ENCODE results near the gene PSMC5. TPM values are rescaled to one million over a fixed set of nuclear protein-coding genes. Genes with fewer than 3 reads are reported as not detected.
"Not testable (repeated sequence)": the region's sequence is repeated elsewhere in the genome, so short reads cannot be mapped to it uniquely, and the experiment has no call there.

Gene PSMC5
- total RNA-seq, 1 donor from 2014 or later, result 204 TPM

DNA sequence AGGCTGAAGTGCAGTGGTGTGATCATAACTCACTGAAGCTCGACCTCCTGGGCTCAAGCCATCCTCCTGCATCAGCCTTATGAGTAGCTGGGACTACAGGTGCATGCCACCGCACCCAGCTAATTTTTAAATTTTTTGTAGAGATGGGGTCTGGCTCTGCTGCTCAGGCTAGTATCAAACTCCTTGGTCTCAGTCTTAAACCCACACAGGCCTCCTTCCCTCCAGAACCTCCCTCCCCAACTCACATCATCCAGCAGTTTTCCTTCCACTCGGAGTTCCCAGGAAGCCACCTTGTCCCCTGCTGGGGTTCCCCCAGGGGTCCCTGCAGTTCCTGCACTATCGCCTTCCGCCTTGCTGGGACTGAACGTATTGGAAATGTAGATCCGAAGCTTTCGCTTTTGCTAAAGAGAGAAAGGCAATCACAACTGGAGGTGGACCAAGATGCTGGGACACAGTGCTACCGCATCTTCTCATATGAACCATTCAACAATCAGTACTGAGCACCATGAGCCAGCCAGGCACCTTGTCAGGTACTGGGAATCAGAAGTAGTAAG is 8.0 kb downstream of the PSMC5 start:
- H3K36me3 Mint-ChIP-seq (ENCODE audit: low read depth), result peaks cover 71% of the 10 kb centered on the region

DNA sequence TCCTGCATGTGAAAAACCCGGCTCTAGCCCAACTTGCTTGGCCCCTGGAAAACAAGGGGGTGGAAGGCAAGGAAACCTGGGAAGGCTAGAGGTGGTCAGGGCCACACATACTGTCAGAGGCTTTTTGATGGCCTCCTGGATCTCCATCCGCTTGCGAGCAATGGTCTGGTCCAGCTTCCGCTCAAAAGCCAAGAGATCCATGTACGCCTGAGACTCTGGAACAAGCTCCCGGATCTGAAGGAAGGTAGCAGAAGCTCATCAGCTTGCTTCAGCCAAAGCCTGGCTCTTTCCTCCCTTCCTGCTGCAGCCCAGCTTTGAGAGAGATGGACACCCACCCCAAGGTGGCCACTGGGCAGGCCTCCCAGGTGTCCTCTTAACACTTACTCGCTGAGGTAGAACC is 9.6 kb downstream of the PSMC5 start:
- Mint-ChIP-seq H3K36me3 (ENCODE audit: low read depth) (peaks cover 67% of the 10 kb centered on the region), H3K27ac (no peak overlapping the region), H3K4me1 (ENCODE audit: low read depth) (peaks cover 32% of the 10 kb centered on the region), H3K4me3 (ENCODE audit: low read depth) (no peak overlapping the region), H3K9me3 (no peaks in the 10 kb centered on the region), H3K27me3 (ENCODE audit: low read depth) (no peaks in the 10 kb centered on the region)
- intact Hi-C loops (cut with micrococcal nuclease), result no loop called here
- DNase-seq (ENCODE audit: low spot score), result no peak

More for the DNA sequence above, 8.0 kb downstream of the PSMC5 start:
- DNase-seq (ENCODE audit: low spot score), result no peak
- H3K27me3 Mint-ChIP-seq (ENCODE audit: low read depth), result no peaks in the 10 kb centered on the region
- intact Hi-C loops (cut with micrococcal nuclease), result no loop called here
- peaks cover 34% of the 10 kb centered on the region for H3K4me1 Mint-ChIP-seq (ENCODE audit: low read depth)
- no peaks in the 10 kb centered on the region for H3K9me3 Mint-ChIP-seq
- H3K27ac Mint-ChIP-seq, result peak overlapping the region; percentile 42
- H3K4me3 Mint-ChIP-seq (ENCODE audit: low read depth), result no peak overlapping the region

DNA sequence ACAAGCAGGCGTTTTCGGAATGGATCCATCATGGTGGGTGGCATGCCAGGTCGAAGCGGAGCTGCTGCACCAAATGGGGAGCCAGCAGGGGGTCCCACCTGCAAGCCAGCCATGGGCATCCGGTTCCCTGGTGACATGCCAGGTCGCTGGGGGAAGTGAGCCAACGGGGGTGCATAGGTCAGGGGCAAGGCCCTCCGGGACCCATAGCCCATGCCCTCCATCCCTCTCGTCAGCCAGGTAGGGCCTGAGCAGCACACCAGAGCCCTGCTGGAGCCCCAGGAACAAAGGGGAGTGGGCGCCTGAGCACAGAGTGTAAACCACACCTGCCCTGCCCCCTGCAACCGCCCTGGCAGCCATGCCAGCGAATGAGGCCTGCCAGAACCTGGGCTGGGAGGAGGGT is 10.2 kb downstream of the PSMC5 start:
- no peak for DNase-seq (ENCODE audit: low spot score)
- Mint-ChIP-seq H3K36me3 (ENCODE audit: low read depth) (peaks cover 63% of the 10 kb centered on the region), H3K27ac (no peak overlapping the region), H3K4me1 (ENCODE audit: low read depth) (peaks cover 28% of the 10 kb centered on the region), H3K9me3 (no peaks in the 10 kb centered on the region), H3K4me3 (ENCODE audit: low read depth) (no peak overlapping the region), H3K27me3 (ENCODE audit: low read depth) (no peaks in the 10 kb centered on the region)
- intact Hi-C loops (cut with micrococcal nuclease), result no loop called here

DNA sequence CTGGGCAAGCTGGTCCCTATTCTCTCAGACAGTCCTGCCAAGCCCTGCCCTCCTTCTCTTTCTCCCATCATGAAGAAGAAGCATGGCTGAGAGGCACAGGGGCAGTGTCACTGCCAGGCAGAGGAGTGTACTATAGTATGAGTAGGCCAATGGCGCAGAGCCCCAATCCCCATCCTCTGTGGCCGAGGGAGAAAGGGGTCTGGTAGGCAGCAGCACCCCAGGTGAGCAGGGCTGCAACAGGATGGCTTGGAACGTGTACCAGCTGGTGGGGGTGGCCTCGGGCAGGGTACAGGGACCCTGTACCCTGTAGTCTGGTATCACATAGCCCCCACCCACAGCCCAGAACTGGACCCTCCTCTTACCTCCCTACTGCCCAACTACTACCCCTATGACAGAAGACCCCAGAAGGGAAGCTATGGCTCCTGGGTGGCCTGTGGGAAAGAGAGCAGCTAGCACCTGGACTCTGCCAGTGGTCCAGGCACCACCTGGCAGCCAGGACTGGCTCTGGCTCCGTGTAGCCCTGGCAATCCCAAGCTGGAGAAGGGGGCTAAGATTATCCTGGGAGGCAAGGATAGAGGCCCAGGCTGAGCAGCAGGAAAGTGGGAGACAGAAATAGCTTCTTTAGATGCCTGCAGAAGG is 10.8 kb downstream of the PSMC5 start:
- no peaks in the 10 kb centered on the region for H3K9me3 Mint-ChIP-seq
- H3K4me3 Mint-ChIP-seq (ENCODE audit: low read depth), result no peak overlapping the region
- H3K27me3 Mint-ChIP-seq (ENCODE audit: low read depth), result no peaks in the 10 kb centered on the region
- peaks cover 28% of the 10 kb centered on the region for H3K4me1 Mint-ChIP-seq (ENCODE audit: low read depth)
- H3K27ac Mint-ChIP-seq, result peak overlapping the region; percentile 46
- DNase-seq (ENCODE audit: low spot score), result no peak
- H3K36me3 Mint-ChIP-seq (ENCODE audit: low read depth), result peaks cover 57% of the 10 kb centered on the region
- intact Hi-C loops (cut with micrococcal nuclease), result no loop called here

DNA sequence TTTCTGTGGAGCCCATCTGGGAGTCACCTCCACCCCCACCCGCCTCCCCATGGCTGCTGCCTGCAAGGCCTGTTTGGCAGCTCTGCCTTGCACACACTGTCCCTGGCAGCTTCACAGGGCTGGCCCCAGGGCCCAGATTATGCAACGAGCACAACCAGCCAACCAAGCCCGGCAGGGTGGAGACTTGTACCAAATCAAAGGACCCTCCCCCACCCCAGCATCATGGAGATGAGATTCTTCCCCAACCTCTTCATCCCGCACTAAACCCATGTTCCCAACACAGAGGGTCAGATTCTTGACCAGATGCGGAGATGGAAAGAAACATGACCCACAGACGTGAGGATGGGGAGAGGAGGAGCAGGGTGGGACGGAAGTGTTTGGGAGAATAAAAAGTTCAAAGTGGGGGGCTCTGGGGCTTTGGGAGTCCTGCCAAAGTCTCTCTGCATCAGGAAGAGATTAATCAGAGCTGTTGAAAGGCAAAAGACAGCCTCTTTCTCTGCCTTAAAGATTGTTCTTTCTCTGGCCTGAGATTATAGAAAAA is 11.5 kb downstream of the PSMC5 start:
- no peaks in the 10 kb centered on the region for H3K9me3 Mint-ChIP-seq
- intact Hi-C loops (cut with micrococcal nuclease), result no loop called here
- H3K36me3 Mint-ChIP-seq (ENCODE audit: low read depth), result peaks cover 51% of the 10 kb centered on the region
- peak overlapping the region; percentile 26 for H3K4me3 Mint-ChIP-seq (ENCODE audit: low read depth)
- H3K27me3 Mint-ChIP-seq (ENCODE audit: low read depth), result no peaks in the 10 kb centered on the region
- H3K4me1 Mint-ChIP-seq (ENCODE audit: low read depth), result peaks cover 28% of the 10 kb centered on the region
- no peak overlapping the region for H3K27ac Mint-ChIP-seq
- DNase-seq (ENCODE audit: low spot score), result no peak

DNA sequence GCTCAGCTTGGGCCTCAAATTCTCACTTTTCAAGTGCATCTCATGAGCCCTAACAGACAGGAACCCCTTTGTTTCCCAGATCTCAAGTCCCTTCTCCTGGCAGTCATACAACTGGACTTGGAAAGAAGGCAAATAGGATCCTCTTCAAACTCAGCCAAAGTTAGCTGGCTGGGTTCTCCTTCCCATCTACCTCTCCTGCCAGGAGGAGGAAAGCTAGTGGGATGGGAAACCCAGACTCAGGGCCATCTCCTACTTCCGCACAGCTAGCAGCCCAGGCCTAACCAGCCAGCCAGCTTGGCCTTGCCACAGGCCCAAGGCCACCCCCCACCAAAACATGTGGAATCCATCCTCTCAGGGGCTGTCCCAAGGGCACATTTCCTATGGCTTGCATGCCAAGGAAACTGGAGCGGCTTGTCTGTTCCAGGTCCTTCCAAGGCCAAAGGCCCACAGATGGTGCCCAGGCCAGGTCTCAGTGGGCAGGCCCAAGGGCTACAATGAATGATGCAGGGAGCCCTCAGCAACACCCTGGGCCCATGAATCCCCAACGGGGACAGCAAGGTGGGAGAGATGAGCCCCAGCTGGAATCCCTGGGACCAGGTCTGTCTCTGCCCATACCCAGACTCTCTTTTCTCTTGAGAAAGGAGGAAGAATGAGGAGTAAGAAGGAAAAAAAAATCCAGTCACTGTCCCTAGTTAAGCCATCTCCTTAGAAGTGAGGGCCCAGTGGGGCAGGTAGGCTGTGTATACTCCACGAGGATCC is 13.5 kb downstream of the PSMC5 start:
- H3K36me3 Mint-ChIP-seq (ENCODE audit: low read depth), result peaks cover 30% of the 10 kb centered on the region
- H3K4me1 Mint-ChIP-seq (ENCODE audit: low read depth), result peaks cover 26% of the 10 kb centered on the region
- no peaks in the 10 kb centered on the region for H3K9me3 Mint-ChIP-seq
- intact Hi-C loops (cut with micrococcal nuclease), result loop anchor here (5.0 to 10.0 kb wide), 4 partner anchors 98 to 304 kb away; partner anchors contain the start of genes MAP3K3, PRR29 and STRADA
- H3K4me3 Mint-ChIP-seq (ENCODE audit: low read depth), result peak overlapping the region; percentile 95
- peak overlapping the region; percentile 92 for H3K27ac Mint-ChIP-seq
- no peak for DNase-seq (ENCODE audit: low spot score)
- H3K27me3 Mint-ChIP-seq (ENCODE audit: low read depth), result no peaks in the 10 kb centered on the region

DNA sequence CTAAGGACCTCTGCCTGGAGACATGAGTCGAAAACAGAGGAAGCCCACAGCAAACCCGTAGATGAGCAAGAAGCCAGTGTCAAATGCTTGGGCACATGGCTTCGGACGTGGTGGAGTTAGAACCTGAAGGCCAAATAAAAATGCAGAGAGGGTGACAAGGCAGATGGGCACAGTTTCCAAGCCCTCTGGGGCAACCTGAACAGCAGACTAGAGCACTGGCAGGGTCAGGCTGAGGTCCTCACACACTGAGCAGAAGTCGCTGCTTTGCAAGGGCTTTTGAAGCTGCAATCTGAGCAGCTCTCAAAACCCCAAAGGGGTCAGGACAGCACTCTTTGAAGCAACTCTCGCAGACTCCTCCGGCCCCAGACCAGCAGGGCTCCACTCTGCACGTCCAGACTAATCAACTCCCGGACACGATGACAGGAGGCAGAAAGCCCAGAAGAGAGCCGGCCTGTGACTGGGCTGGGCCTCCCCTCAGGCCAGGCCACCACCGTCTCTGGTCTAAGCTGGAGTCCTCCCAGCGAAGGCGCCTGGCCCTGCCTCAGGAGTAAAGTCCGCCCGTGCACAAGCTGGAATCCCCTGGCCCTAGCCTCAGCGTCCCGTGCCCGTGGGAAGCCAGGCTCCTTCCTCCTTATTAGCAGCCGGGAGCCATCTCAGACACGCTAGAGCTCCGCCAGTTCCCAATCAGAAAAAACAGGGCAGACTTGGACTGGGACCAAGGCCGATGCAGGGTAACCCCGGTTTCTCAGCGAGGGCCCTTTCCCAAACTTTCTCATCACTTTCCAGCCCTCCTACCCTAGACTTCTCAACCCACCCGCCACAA is 14.3 kb downstream of the PSMC5 start:
- no peaks in the 10 kb centered on the region for H3K9me3 Mint-ChIP-seq
- peaks cover 25% of the 10 kb centered on the region for H3K36me3 Mint-ChIP-seq (ENCODE audit: low read depth)
- H3K4me1 Mint-ChIP-seq (ENCODE audit: low read depth), result peaks cover 26% of the 10 kb centered on the region
- intact Hi-C loops (cut with micrococcal nuclease), result loop anchor here (2.0 to 10.0 kb wide), 6 partner anchors 99 to 303 kb away; partner anchors contain the start of genes DCAF7, LIMD2, MAP3K3 and PRR29
- DNase-seq (ENCODE audit: low spot score), result no peak
- peak overlapping the region; percentile 92 for H3K27ac Mint-ChIP-seq
- H3K4me3 Mint-ChIP-seq (ENCODE audit: low read depth), result peak overlapping the region; percentile 95
- no peaks in the 10 kb centered on the region for H3K27me3 Mint-ChIP-seq (ENCODE audit: low read depth)

DNA sequence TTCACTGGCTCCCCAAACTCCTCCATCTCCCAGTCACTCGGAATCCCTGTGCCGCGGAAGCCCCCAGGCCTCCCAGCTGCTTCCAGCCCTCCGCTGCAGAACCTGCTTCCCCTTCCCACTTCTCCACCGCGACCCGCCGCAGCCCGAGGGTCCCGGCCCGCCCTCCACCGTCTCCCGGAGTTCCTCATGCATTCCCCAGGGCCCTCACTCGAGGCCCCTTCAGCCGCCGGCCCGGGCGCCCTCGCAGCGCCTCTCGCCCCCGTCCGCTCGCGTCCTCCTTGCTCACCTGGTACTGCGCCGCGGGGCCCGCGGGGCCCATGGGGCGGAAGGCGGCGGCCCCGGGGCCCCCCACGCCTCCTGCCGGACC is 14.9 kb downstream of the PSMC5 start:
- H3K27me3 Mint-ChIP-seq (ENCODE audit: low read depth), result no peaks in the 10 kb centered on the region
- H3K27ac Mint-ChIP-seq, result peak overlapping the region; percentile 92
- H3K4me1 Mint-ChIP-seq (ENCODE audit: low read depth), result peaks cover 24% of the 10 kb centered on the region
- intact Hi-C loops (cut with micrococcal nuclease), result loop anchor here (2.0 to 10.0 kb wide), 6 partner anchors 100 to 303 kb away; partner anchors contain the start of genes DCAF7, LIMD2, MAP3K3 and PRR29
- DNase-seq (ENCODE audit: low spot score), result no peak
- H3K9me3 Mint-ChIP-seq, result no peaks in the 10 kb centered on the region
- H3K36me3 Mint-ChIP-seq (ENCODE audit: low read depth), result peaks cover 19% of the 10 kb centered on the region
- peak overlapping the region; percentile 95 for H3K4me3 Mint-ChIP-seq (ENCODE audit: low read depth)

DNA sequence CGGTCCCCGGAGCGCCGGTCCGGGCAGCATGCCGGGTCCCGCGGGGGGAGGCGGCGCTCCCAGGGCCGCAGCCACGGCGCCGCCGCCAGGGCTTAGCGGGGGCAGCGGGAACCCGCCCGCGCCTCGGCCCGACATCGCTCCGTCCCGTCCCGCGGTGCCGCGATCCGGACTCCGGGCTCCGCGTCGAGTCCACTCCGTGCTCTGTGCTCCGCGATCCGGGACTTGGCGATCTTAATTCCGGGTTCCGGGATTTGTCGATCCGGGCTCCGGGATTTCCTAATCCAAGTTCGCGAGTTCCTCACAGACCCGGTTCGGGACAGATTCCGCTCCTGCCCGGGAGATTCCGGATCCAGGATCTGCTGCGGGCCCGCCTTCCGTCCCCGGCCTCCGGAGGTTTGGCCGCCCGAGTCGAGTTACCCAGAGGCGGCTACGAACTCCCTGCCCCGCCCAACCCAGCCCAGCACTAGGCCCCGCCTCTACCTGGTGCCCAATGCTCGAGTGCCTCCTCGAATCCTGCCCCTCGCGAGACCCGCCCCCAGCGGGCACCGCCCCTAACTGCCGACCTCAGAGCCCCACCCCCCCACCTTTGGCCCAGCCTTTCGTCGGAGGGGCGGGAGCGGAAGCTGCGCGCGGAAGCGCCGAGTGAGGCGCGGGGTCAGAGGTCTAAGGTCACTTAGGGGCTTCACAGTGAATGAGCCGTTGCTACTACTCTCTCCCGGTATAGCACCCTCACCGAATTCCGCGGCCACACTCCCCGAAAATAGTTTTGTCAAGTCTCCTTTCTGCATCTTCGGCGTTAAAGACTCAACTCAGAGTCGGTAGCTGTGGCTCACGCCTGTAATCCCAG is 15.5 kb downstream of the PSMC5 start, which contains the start of gene SMARCD2:
SMARCD2 (minus strand) TSS at position 146 of the 847 bp plus-strand sequence; CDS start at position 135, 11 bp downstream.
- intact Hi-C loops (cut with micrococcal nuclease), result loop anchor here (1.0 to 10.0 kb wide), 8 partner anchors 15 to 302 kb away; partner anchors contain the start of genes CCDC47, DCAF7, FTSJ3 and LIMD2
- peaks cover under 1% of the 10 kb centered on the region for H3K9me3 Mint-ChIP-seq
- no peaks in the 10 kb centered on the region for H3K27me3 Mint-ChIP-seq (ENCODE audit: low read depth)
- DNase-seq (ENCODE audit: low spot score), result peak; percentile 97
- peak within 1 kb of the TSS; percentile 95 for H3K4me3 Mint-ChIP-seq (ENCODE audit: low read depth)
- H3K27ac Mint-ChIP-seq, result peak within 1 kb of the TSS; percentile 92
- peaks cover 24% of the 10 kb centered on the region for H3K4me1 Mint-ChIP-seq (ENCODE audit: low read depth)
- peaks cover 19% of the 10 kb centered on the region for H3K36me3 Mint-ChIP-seq (ENCODE audit: low read depth)

DNA sequence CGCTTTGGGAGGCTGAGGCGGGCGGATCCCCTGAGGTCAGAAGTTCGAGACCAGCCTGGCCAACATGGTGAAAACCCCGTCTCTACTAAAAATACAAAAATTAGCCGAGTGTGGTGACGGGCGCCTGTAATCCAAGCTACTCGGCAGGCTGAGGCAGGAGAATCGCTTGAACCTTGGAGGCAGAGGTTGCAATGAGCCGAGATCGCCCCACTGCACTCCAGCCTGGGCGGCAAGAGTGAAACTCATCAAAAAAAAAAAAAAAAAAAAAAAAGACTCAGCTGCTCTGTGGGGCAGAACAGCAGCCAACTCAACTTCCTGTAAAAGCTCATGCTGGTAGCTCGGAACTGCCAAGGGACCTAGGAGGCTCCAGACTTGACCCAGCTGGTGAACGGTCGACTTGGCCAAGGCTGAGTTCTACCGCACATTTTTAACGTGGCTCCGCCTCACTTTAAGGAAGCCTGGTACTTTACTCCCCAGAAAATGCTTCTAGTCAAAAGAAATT is 16.2 kb downstream of the PSMC5 start:
- peak overlapping the region; percentile 89 for H3K27ac Mint-ChIP-seq
- intact Hi-C loops (cut with micrococcal nuclease), result loop anchor here (1.0 to 10.0 kb wide), 8 partner anchors 16 to 301 kb away; partner anchors contain the start of genes CCDC47, DCAF7, FTSJ3 and LIMD2
- H3K36me3 Mint-ChIP-seq (ENCODE audit: low read depth), result peaks cover 21% of the 10 kb centered on the region
- not testable (repeated sequence) for H3K9me3 Mint-ChIP-seq; DNase-seq (ENCODE audit: low spot score); H3K27me3 Mint-ChIP-seq (ENCODE audit: low read depth)
- peak overlapping the region; percentile 84 for H3K4me3 Mint-ChIP-seq (ENCODE audit: low read depth)
- peaks cover 28% of the 10 kb centered on the region for H3K4me1 Mint-ChIP-seq (ENCODE audit: low read depth)

Data from activated T-helper 2 cell treated with anti-CD3 and anti-CD28 coated beads, Interferon-gamma antibody, Interleukin-2, Interleukin-4, amounts not matched to agents 10 μg/mL and 5 μg/mL and 100 μg/mL, durations not matched to agents 14 hours and 24 hours and 36 hours (primary cell).